GM23338 (cell line): ENCODE measurements around the gene FAM241B. TPM values are rescaled to one million over a fixed set of nuclear protein-coding genes. Genes with fewer than 3 reads are reported as not detected.

Experiments used
- ATAC-seq: fragments of 200-7000 bp; cut with Tn5 transposase; 3 replicates; pipeline ENCODE4 v1.9.1; 2020
- DNase-seq: peaks from one replicate; pipeline ENCODE4 v3.0.0-alpha.2; 2015; ENCODE audit warnings: low spot score
- H2AFZ ChIP-seq: fragments of 200-600 bp; sonication (generic); 2 replicates; pipeline ENCODE4 v1.8.0; 2016; ENCODE audit warnings: antibody characterized with exemption, mild to moderate bottlenecking, moderate library complexity
- H3F3A ChIP-seq: fragments of 200-600 bp; sonication (generic); replicated peaks from 2 replicates; pipeline ENCODE4 v1.8.0; 2017; ENCODE audit warnings: antibody characterized with exemption, mixed run types, low read depth
- H3K27ac ChIP-seq: fragments of 200-600 bp; sonication (generic); 2 replicates; pipeline ENCODE4 v1.6.1; 2016; ENCODE audit warnings: low read depth
- H3K27me3 ChIP-seq: fragments of 200-600 bp; sonication (generic); 2 replicates; pipeline ENCODE4 v1.8.0; 2016; ENCODE audit warnings: mild to moderate bottlenecking, mixed run types, moderate library complexity; ENCODE audit not compliant: insufficient read depth
- H3K36me3 ChIP-seq: fragments of 200-600 bp; sonication (generic); 2 replicates; pipeline ENCODE4 v1.8.0; 2016; ENCODE audit warnings: mild to moderate bottlenecking; ENCODE audit not compliant: insufficient read depth
- H3K4me1 ChIP-seq: fragments of 200-600 bp; sonication (generic); 2 replicates; pipeline ENCODE4 v1.8.0; 2016; ENCODE audit warnings: mild to moderate bottlenecking, moderate library complexity; ENCODE audit not compliant: insufficient read depth
- H3K4me2 ChIP-seq: fragments of 200-600 bp; sonication (generic); 2 replicates; pipeline ENCODE4 v1.7.1; 2017; ENCODE audit warnings: mixed run types
- H3K4me3 ChIP-seq: fragments of 200-600 bp; sonication (generic); 2 replicates; pipeline ENCODE4 v1.6.1; 2016; ENCODE audit warnings: mixed run types
- H3K79me2 ChIP-seq: fragments of 200-600 bp; sonication (generic); replicated peaks from 2 replicates; pipeline ENCODE4 v1.8.0; 2017; ENCODE audit warnings: mild to moderate bottlenecking; ENCODE audit not compliant: insufficient read depth
- H3K9me2 ChIP-seq: fragments of 200-600 bp; sonication (generic); 2 replicates; pipeline ENCODE4 v1.8.0; 2017; ENCODE audit not compliant: insufficient read depth
- H4K20me1 ChIP-seq: fragments of 200-600 bp; sonication (generic); replicated peaks from 2 replicates; pipeline ENCODE4 v1.8.0; 2017; ENCODE audit warnings: mild to moderate bottlenecking; ENCODE audit not compliant: insufficient read depth
- H3K27ac Mint-ChIP-seq: 2 replicates; pipeline ENCODE4 v1.8.0; 2020; ENCODE audit warnings: inconsistent platforms, mild to moderate bottlenecking, moderate library complexity, mixed read lengths
- H3K27me3 Mint-ChIP-seq: 3 replicates; pipeline ENCODE4 v1.8.0; 2022; ENCODE audit warnings: low read depth, mild to moderate bottlenecking, moderate library complexity, mixed read lengths, inconsistent platforms; ENCODE audit not compliant: insufficient read depth, poor library complexity
- H3K36me3 Mint-ChIP-seq: 3 replicates; pipeline ENCODE4 v1.8.0; 2021; ENCODE audit warnings: low read depth, mild to moderate bottlenecking, inconsistent platforms, moderate library complexity, mixed read lengths
- H3K4me1 Mint-ChIP-seq: 3 replicates; pipeline ENCODE4 v1.8.0; 2020; ENCODE audit warnings: mild to moderate bottlenecking, inconsistent platforms, mixed read lengths
- H3K4me3 Mint-ChIP-seq: 3 replicates; pipeline ENCODE4 v1.8.0; 2021; ENCODE audit warnings: moderate library complexity, mild to moderate bottlenecking, inconsistent platforms, mixed read lengths
- H3K9me3 Mint-ChIP-seq: 3 replicates; pipeline ENCODE4 v1.8.0; 2020; ENCODE audit warnings: moderate library complexity, mild to moderate bottlenecking, inconsistent platforms, mixed read lengths
- CREB1 ChIP-seq: fragments of 250-450 bp; sonication (Bioruptor Pico); IDR thresholded peaks from 2 replicates; pipeline ENCODE4 v1.5.0; 2020; ENCODE audit warnings: low read depth, mild to moderate bottlenecking, moderate library complexity
- CTCF ChIP-seq, 2 experiments: fragments of 200-600 bp in 1 of 2; sonication (generic) in 1 of 2; conservative IDR thresholded peaks; 2 replicates each; pipeline versions ENCODE4 v1.5.1 to v1.6.1; 2016 to 2017; ENCODE audit warnings: antibody characterized with exemption in 2 of 2, low read depth in 2 of 2, mild to moderate bottlenecking in 2 of 2, moderate library complexity in 1 of 2
- ETS1 ChIP-seq: IDR thresholded peaks from 2 replicates; pipeline ENCODE4 v1.6.1; 2016; ENCODE audit warnings: antibody characterized with exemption
- EZH2 ChIP-seq: fragments of 200-600 bp; sonication (generic); IDR thresholded peaks from one replicate; pipeline ENCODE4 v1.8.0; 2017; ENCODE audit warnings: antibody characterized with exemption, mild to moderate bottlenecking, low read depth; ENCODE audit not compliant: unreplicated experiment
- EZH2phosphoT487 ChIP-seq: fragments of 200-600 bp; sonication (generic); IDR thresholded peaks from one replicate; pipeline ENCODE4 v1.8.1; 2018; ENCODE audit warnings: antibody characterized with exemption; ENCODE audit not compliant: unreplicated experiment
- JUNB ChIP-seq: IDR thresholded peaks from one replicate; pipeline ENCODE4 v1.6.1; 2016; ENCODE audit warnings: antibody characterized with exemption; ENCODE audit not compliant: unreplicated experiment
- NANOG ChIP-seq: IDR thresholded peaks from 2 replicates; pipeline ENCODE4 v1.6.1; 2016; ENCODE audit warnings: antibody characterized with exemption, borderline replicate concordance
- POLR2AphosphoS5 ChIP-seq: IDR thresholded peaks from 2 replicates; pipeline ENCODE4 v1.6.1; 2016; ENCODE audit warnings: antibody characterized with exemption, low read depth
- STAT1 ChIP-seq: IDR thresholded peaks from one replicate; pipeline ENCODE4 v1.6.1; 2016; ENCODE audit warnings: antibody characterized with exemption; ENCODE audit not compliant: unreplicated experiment
- ZNF114 ChIP-seq: fragments of 250-450 bp; sonication (Bioruptor Pico); IDR thresholded peaks from 2 replicates; pipeline ENCODE4 v1.5.0; 2020; ENCODE audit warnings: mild to moderate bottlenecking, moderate library complexity
- ZNF331 ChIP-seq: fragments of 250-450 bp; sonication (Bioruptor Pico); IDR thresholded peaks from 2 replicates; pipeline ENCODE4 v1.5.0; 2020; ENCODE audit warnings: low read depth, mild to moderate bottlenecking, moderate library complexity
- polyA plus RNA-seq: library from polyadenylated mRNA; unstranded; fragments of >200 nt; fragmentation: Nextera tagmentation; extraction: Ambion mirVana; gene quantifications from 2 replicates; pipeline ENCODE4 v1.2.1, GENCODE V29; 2016
- total RNA-seq: library from RNA; depleted of rRNA; stranded (reverse); fragments of >200 nt; shearing (Covaris generic); gene quantifications from 2 replicates; pipeline ENCODE4 v1.2.3, GENCODE V29; 2014

The FAM241B gene
- total and polyA plus RNA-seq, 2 experiments from 2014 or later = 6.7 to 28.3 TPM

GRCh38 chr10:69600761-69601330 lies 29.2 kb upstream of the FAM241B start (continued):
- TF ChIP-seq EZH2phosphoT487 (no peak), POLR2AphosphoS5 (no peak), CREB1 (CRISPR knock-in tag) (no peak)

GRCh38 chr10:69609077-69609476 lies 21.0 kb upstream of the FAM241B start:
- Histone ChIP-seq H3F3A (no peaks in the 10 kb centered on the region), H3K36me3 (no peaks in the 10 kb centered on the region), H3K9me2 (no peaks in the 10 kb centered on the region), H3K4me1 (no peaks in the 10 kb centered on the region), H3K4me2 (no peak overlapping the region), H3K27ac (no peak overlapping the region), H3K27me3 (no peaks in the 10 kb centered on the region), H3K4me3 (no peak overlapping the region), H2AFZ (no peak overlapping the region), H4K20me1 (no peaks in the 10 kb centered on the region), H3K79me2 (no peaks in the 10 kb centered on the region)
- H3K4me3 Mint-ChIP-seq = no peak overlapping the region
- peaks cover 9% of the 10 kb centered on the region for H3K27me3 Mint-ChIP-seq
- DNase-seq = no peak
- no peak for ATAC-seq
- 0 out of 3 replicates have a peak, but pooled peaks cover under 1% of the 10 kb centered on the region for H3K4me1 Mint-ChIP-seq
- H3K36me3 Mint-ChIP-seq = peaks cover 5% of the 10 kb centered on the region
- peaks cover 28% of the 10 kb centered on the region for H3K9me3 Mint-ChIP-seq
- TF ChIP-seq NANOG (no peak), ZNF114 (CRISPR knock-in tag) (no peak), STAT1 (no peak), EZH2 (no peak)
- H3K27ac Mint-ChIP-seq = no peak overlapping the region

GRCh38 chr10:69612760-69613159 lies 17.3 kb upstream of the FAM241B start:
- Mint-ChIP-seq H3K36me3 (peaks cover 12% of the 10 kb centered on the region), H3K4me1 (no peaks in the 10 kb centered on the region), H3K4me3 (no peak overlapping the region), H3K9me3 (peaks cover 25% of the 10 kb centered on the region), H3K27ac (no peak overlapping the region), H3K27me3 (peaks cover 3% of the 10 kb centered on the region)
- no peaks in the 10 kb centered on the region for H3K4me1 ChIP-seq
- H3K79me2 ChIP-seq = no peaks in the 10 kb centered on the region
- DNase-seq = no peak
- no peaks in the 10 kb centered on the region for H3F3A ChIP-seq
- H3K27ac ChIP-seq = no peak overlapping the region
- no peaks in the 10 kb centered on the region for H3K36me3 ChIP-seq
- H3K4me3 ChIP-seq = no peak overlapping the region
- ATAC-seq = no peak
- H2AFZ ChIP-seq = no peak overlapping the region
- H3K27me3 ChIP-seq = no peaks in the 10 kb centered on the region
- H3K4me2 ChIP-seq = no peak overlapping the region
- H4K20me1 ChIP-seq = no peaks in the 10 kb centered on the region
- TF ChIP-seq ETS1 (no peak), EZH2 (no peak), POLR2AphosphoS5 (no peak), ZNF331 (CRISPR knock-in tag) (no peak), JUNB (no peak), CTCF (conservative IDR thresholded peaks at IDR 0.05; ENCODE audit: low read depth in 2 of 2) (no peak), ZNF114 (CRISPR knock-in tag) (no peak), CREB1 (CRISPR knock-in tag) (no peak), EZH2phosphoT487 (no peak), STAT1 (no peak)
- 0 out of 2 replicates have a peak, but pooled peaks cover 3% of the 10 kb centered on the region for H3K9me2 ChIP-seq
